G401 (cell line): ENCODE results near the gene IKBKG. TPM values are rescaled to one million over a fixed set of nuclear protein-coding genes. Genes with fewer than 3 reads are reported as not detected.
"Not testable (repeated sequence)": the region's sequence is repeated elsewhere in the genome, so short reads cannot be mapped to it uniquely, and the experiment has no call there.

Experiments used
- DNase-seq: peaks from one replicate; pipeline ENCODE4 v3.0.0-alpha.2; 2015; ENCODE audit warnings: low spot score
- in situ Hi-C: cut with HindIII; loops from 2 replicates; pipeline ENCODE4 v1.10.0; 2016; ENCODE audit warnings: low sequenced_read_pairs, mixed read lengths
- total RNA-seq: library from RNA; depleted of rRNA; stranded (reverse); fragments of >200 nt; shearing (Covaris generic); gene quantifications from 2 replicates; pipeline ENCODE4 v1.2.3, GENCODE V29; 2014; rRNA removed

Gene IKBKG
- total RNA-seq, 1 experiment from 2014 or later: 13.2 TPM

- in situ Hi-C loops: no loop called here
- DNase-seq: no peak
These were observed 52.1 kb downstream of the IKBKG start for GRCh38 chrX:154599531-154599930.

DNA sequence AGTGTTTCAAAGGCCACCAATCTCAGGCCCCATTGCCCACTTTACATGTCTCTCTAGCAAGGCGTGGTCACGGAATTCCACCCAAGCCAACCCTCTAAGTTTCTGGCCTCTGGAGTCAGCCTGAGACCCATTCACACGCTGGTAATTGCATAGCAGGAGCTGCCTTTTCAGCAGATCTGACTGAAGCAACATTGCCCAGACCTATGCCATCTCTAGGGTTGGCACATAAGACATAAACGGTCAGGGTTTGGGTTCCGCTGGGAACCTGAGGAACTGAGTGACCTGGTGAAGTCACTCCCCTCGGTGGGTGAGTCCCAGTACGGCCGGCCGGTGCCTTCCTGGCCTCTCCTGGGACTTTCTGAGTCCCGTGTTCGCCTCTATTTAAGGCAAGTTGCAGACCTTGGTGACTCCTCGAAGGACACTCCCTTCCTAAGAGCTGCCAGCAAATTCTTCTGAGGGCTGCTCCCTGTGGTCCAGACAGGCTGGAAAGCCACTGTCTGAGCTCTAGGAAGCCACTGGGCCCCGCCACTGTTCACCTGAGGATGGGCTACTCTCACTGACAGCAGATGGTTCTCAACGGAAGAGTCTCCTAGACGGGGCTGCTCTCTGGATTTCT is 53.4 kb downstream of the IKBKG start:
- in situ Hi-C loops: no loop called here
- DNase-seq: no peak

- in situ Hi-C loops: no loop called here
- no peak for DNase-seq
These were observed 54.8 kb downstream of the IKBKG start for GRCh38 chrX:154602226-154602625.

GRCh38 chrX:154602766-154603437 is 55.5 kb downstream of the IKBKG start:
- DNase-seq: no peak
- in situ Hi-C loops: no loop called here

GRCh38 chrX:154603438-154604430 is 56.3 kb downstream of the IKBKG start:
- no peak for DNase-seq
- in situ Hi-C loops: no loop called here

GRCh38 chrX:154605566-154605965 is 58.1 kb downstream of the IKBKG start:
- DNase-seq: no peak

DNA sequence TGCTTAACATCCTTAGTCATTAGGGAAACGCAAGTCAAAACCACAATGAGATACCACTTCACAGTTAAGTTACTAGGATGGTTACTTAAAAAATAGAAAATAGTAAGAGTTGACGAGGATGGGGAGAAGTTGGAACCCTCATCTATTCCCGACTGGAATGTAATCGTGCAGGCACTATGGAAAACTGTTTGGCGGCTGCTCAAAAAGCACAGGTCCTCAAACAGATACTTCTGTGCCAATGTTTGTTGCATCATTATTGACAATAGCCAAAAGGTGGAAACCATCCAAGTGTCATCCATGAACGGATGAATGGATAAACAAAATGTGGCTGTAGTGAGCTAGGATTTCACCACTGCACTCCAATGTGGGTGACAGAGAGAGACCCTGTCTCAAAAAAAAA is 60.0 kb downstream of the IKBKG start:
- in situ Hi-C loops: no loop called here
- no peak for DNase-seq

More at GRCh38 chrX:154605566-154605965, 58.1 kb downstream of the IKBKG start:
- in situ Hi-C loops: no loop called here

- in situ Hi-C loops, DNase-seq: not testable (repeated sequence)
These were observed 60.6 kb downstream of the IKBKG start for GRCh38 chrX:154607976-154608375.

DNA sequence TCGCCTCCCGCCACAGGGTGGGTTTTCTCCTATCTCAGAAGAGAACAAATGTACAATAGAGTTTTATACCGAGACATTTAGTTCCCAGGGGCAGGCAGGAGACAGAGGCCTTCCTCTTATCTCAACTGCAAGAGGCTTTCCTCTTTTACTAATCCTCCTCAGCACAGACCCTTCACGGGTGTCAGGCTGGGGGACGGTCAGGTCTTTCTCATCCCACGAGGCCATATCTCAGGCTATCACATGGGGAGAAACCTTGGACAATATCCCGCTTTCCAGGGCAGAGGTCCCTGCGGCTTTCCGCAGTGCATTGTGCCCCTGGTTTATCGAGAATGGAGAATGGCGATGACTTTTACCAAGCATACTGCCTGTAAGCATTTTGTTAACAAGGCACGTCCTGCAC is 61.4 kb downstream of the IKBKG start:
- in situ Hi-C loops: not testable (repeated sequence)

DNA sequence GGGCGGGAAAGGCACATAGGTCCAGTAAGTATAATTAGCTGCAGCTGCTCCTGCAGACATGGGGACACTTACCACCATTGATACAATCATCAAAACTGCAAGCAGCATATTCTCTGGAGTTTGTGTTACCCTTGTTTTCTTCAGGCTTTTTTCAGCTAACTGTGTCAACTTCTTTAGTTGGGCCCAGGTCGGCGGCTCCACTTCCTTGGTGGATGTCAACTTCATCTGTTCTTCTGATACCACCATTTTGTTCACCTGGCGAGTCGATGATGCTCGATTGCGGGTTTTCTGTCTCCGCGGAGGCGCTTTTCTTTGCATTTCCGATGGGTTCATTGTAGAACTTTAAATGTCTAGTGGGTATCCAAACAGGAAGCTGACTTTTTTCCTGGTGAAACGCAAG is 63.7 kb downstream of the IKBKG start:
- in situ Hi-C loops, DNase-seq: not testable (repeated sequence)

More for the DNA sequence above, 61.4 kb downstream of the IKBKG start:
- not testable (repeated sequence) for DNase-seq

- in situ Hi-C loops, DNase-seq: not testable (repeated sequence)
These were observed 66.2 kb downstream of the IKBKG start for GRCh38 chrX:154613586-154613985.

Other genes with a start within 250 kb of the IKBKG start
- 811 and 832 TPM in 2 replicates for gene FLNA, start 173.0 kb upstream of the IKBKG start, total RNA-seq
- gene EMD, start 168.3 kb upstream of the IKBKG start, total RNA-seq: 49.8 and 72.5 TPM in 2 replicates
- gene RPL10, start 149.2 kb upstream of the IKBKG start, total RNA-seq: 2,883 and 3,419 TPM in 2 replicates
- gene DNASE1L1, start 138.4 kb upstream of the IKBKG start, total RNA-seq: 20.5 and 41.3 TPM in 2 replicates
- gene TAFAZZIN, start 136.1 kb upstream of the IKBKG start, total RNA-seq: 16.9 and 39.4 TPM in 2 replicates
- gene ATP6AP1, start 118.9 kb upstream of the IKBKG start, total RNA-seq: 48.9 and 60.6 TPM in 2 replicates
- gene GDI1, start 110.5 kb upstream of the IKBKG start, total RNA-seq: 51.4 and 57.6 TPM in 2 replicates
- gene FAM50A, start 103.5 kb upstream of the IKBKG start, total RNA-seq: 56.1 and 63.4 TPM in 2 replicates
- 3.6 and 6.0 TPM in 2 replicates for gene PLXNA3, start 89.3 kb upstream of the IKBKG start, total RNA-seq
- gene LAGE3, start 68.3 kb upstream of the IKBKG start, total RNA-seq: 72.0 and 79.9 TPM in 2 replicates
- 48.2 and 58.1 TPM in 2 replicates for gene UBL4A, start 61.0 kb upstream of the IKBKG start, total RNA-seq
- gene SLC10A3, start 57.0 kb upstream of the IKBKG start, total RNA-seq: 12.6 and 24.0 TPM in 2 replicates
- gene FAM3A, start 31.4 kb upstream of the IKBKG start, total RNA-seq: 47.5 and 47.8 TPM in 2 replicates
- gene G6PD, start 774 bp upstream of the IKBKG start, total RNA-seq: 32.0 and 32.9 TPM in 2 replicates
- not detected in 2 replicates for gene CTAG1A, start 37.5 kb downstream of the IKBKG start, total RNA-seq
- not detected in 2 replicates for gene CTAG1B, start 71.7 kb downstream of the IKBKG start, total RNA-seq
- gene CTAG2, start 106.0 kb downstream of the IKBKG start, total RNA-seq: not detected in 2 replicates
- gene GAB3, start 203.5 kb downstream of the IKBKG start, total RNA-seq: not detected in 2 replicates
- gene DKC1, start 215.2 kb downstream of the IKBKG start, total RNA-seq: 43.6 and 56.7 TPM in 2 replicates